ENCODE measurements around the gene SBNO2. TPM values are rescaled to one million over a fixed set of nuclear protein-coding genes. Genes with fewer than 3 reads are reported as not detected.
"Not testable (repeated sequence)": the region's sequence is repeated elsewhere in the genome, so short reads cannot be mapped to it uniquely, and the experiment has no call there.

SBNO2 gene
- total RNA-seq, 5 donors from 2014 or later (not counting 1 experiment from before 2014, with no cell fraction given): 90.2 to 115 (median 106) TPM

DNA sequence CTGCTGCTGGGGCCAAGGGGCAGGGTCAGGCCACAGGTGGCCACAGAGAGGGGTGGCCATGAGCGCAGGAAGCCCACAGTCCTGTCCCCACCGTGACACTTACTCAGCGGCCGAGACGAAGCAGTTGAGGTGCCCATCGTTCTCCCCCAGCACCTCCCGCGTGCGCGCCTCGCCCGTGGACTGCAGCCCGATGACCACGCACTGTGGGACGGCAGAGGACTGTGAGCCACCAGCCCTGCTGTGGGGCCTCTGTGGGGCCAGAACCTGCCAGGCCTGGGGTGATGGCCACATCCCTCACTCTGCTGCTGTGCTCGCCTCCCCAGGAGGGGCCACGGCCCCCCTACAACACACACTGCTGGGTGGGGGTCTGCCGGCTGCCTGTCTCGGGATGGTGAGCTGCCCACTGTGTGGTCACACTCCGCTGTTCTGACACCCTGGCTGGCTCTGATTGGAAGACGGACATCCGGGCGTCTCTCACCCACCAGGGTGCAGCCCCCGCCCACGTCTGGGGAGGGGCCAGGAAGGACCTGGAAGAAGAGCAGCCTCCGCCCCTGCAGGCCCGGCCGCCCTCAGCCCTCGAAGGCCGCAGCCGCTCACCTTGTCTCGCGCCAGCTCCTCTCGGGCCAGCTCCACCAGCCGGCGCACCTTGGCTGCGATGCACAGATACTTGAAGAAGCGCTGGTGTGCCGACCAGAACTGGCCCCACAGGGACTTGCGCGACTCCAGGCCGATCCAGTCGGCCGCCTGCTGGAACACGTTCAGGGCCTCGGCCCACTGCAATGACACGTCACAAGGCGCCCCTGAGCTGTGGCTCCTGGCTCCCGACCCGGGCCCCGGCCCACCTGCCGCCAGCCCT is 57.1 kb downstream of the SBNO2 start:
- 91% methylated on average over 49 of the region's 52 CpGs for WGBS (ENCODE audit: insufficient coverage)

DNA sequence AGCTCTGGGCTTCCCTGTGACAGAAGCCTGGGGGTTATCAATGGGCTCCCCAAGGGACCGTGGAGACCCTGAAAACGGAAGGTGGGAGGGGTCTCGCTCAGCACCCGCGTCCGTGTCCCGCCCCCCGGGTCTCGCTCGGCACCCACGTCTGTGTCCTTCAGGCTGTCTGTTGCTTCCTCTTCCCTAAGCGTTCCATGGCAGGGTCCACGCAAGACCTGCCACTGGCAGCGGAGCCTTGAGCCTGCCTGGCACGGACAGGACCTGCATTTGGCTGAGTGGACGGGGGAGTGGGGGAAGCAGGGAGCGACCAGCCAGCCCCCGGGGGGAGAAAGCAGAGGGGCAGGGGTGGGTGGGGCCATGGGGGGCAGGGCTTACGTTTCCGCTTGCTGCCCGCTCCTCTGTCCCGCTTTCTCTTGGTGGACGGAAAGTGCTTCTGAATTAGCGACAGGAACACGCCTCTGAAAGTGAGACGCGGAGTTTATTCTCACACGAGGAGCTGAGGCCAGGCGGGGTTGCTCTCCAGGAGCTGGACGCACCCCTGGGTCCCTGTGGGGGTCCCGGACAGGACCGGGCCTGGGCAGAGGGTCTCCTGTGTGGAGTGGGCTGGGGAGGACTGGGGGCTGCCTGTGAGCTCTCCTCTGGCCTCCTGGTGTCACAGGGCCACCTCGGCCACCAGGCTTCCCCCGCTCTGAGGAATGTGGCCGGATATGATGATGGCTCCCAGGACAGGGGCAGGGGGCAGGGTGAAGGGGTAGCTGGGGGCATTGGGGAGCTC is 58.2 kb downstream of the SBNO2 start:
- Histone ChIP-seq H3K4me3 (ENCODE audit: control insufficient read depth in 1 of 2, extremely low read depth in 1 of 2, low read length in 1 of 2) (no peak overlapping the region), H3K27ac (ENCODE audit: low read length) (no peak overlapping the region), H3K36me3 (ENCODE audit: control insufficient read depth in 2 of 2, extremely low read depth in 1 of 2, insufficient read depth in 1 of 2, low read length in 1 of 2) (peaks cover 21 to 74% of the 10 kb centered on the region in 2 donors), H3K9me3 (no peaks in the 10 kb centered on the region), H3K27me3 (replicated peaks in 1 of 2; ENCODE audit: control insufficient read depth in 2 of 2, extremely low read depth in 1 of 2, insufficient read depth in 2 of 2, low read length in 1 of 2) (no peaks in the 10 kb centered on the region), H3K4me1 (ENCODE audit: control insufficient read depth in 1 of 2, extremely low read depth in 1 of 2, insufficient read depth in 2 of 2, low read length in 2 of 2) (peaks cover 0 to 19% of the 10 kb centered on the region in 2 experiments)
- no peaks in the 10 kb centered on the region for H3K9me3 Mint-ChIP-seq
- H3K4me3 Mint-ChIP-seq: no peak overlapping the region
- ATAC-seq (replicated peaks in 1 of 4) (no peak), DNase-seq (no peak)
- H3K27me3 Mint-ChIP-seq: no peaks in the 10 kb centered on the region
- ChIA-PET POLR2A (no interaction called here), CTCF (no interaction called here)
- peaks cover under 1% of the 10 kb centered on the region for H3K36me3 Mint-ChIP-seq
- no peak overlapping the region for H3K27ac Mint-ChIP-seq
- WGBS (ENCODE audit: insufficient coverage): 94% methylated on average over 30 of the region's 35 CpGs
- H3K4me1 Mint-ChIP-seq: peaks cover 0 to 2% (median 1%) of the 10 kb centered on the region in 3 donors

More for the DNA sequence above, 57.1 kb downstream of the SBNO2 start:
- no peak for DNase-seq
- no peak overlapping the region for H3K4me3 Mint-ChIP-seq
- Histone ChIP-seq H3K9me3 (no peaks in the 10 kb centered on the region), H3K4me1 (ENCODE audit: control insufficient read depth in 1 of 2, extremely low read depth in 1 of 2, insufficient read depth in 2 of 2, low read length in 2 of 2) (peaks cover 0 to 16% of the 10 kb centered on the region in 2 experiments), H3K36me3 (ENCODE audit: control insufficient read depth in 2 of 2, extremely low read depth in 1 of 2, insufficient read depth in 1 of 2, low read length in 1 of 2) (peaks cover 26 to 77% of the 10 kb centered on the region in 2 donors), H3K27ac (ENCODE audit: low read length) (no peak overlapping the region), H3K4me3 (ENCODE audit: control insufficient read depth in 1 of 2, extremely low read depth in 1 of 2, low read length in 1 of 2) (no peak overlapping the region), H3K27me3 (replicated peaks in 1 of 2; ENCODE audit: control insufficient read depth in 2 of 2, extremely low read depth in 1 of 2, insufficient read depth in 2 of 2, low read length in 1 of 2) (no peaks in the 10 kb centered on the region)
- ChIA-PET CTCF (no interaction called here), POLR2A (interaction anchor here in 1 of 2 donors (0.6 kb wide), 1 partner anchor 13 kb away, joined by 3 read pairs; no protein-coding TSS in a partner anchor)
- H3K9me3 Mint-ChIP-seq: no peaks in the 10 kb centered on the region
- ATAC-seq (replicated peaks in 1 of 4): no peak
- peaks cover 10% of the 10 kb centered on the region for H3K36me3 Mint-ChIP-seq
- no peaks in the 10 kb centered on the region for H3K27me3 Mint-ChIP-seq
- H3K4me1 Mint-ChIP-seq: peaks cover 0 to 2% (median 1%) of the 10 kb centered on the region in 3 donors
- H3K27ac Mint-ChIP-seq: no peak overlapping the region

DNA sequence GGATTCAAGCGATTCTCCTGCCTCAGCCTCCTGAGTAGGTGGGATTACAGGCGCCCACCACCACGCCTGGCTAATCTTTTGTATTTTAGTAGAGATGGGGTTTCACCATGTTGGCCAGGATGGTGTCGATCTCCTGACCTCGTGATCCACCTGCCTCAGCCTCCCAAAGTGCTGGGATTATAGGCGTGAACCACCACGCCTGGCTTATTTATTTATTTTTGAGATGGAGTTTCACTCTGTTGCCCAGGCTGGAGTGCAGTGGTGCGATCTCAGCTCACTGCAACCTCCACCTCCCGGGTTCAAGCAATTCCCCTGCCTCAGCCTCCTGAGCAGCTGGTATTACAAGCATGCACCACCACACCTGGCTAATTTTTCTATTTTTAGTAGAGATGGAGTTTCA is 59.3 kb downstream of the SBNO2 start:
- H3K4me1 Mint-ChIP-seq; CTCF ChIA-PET; H3K4me3 ChIP-seq (ENCODE audit: control insufficient read depth in 1 of 2, extremely low read depth in 1 of 2, low read length in 1 of 2); H3K27ac ChIP-seq (ENCODE audit: low read length); H3K9me3 Mint-ChIP-seq; POLR2A ChIA-PET; DNase-seq; H3K4me3 Mint-ChIP-seq; H3K27ac Mint-ChIP-seq; H3K36me3 Mint-ChIP-seq; H3K27me3 ChIP-seq (replicated peaks in 1 of 2; ENCODE audit: control insufficient read depth in 2 of 2, extremely low read depth in 1 of 2, insufficient read depth in 2 of 2, low read length in 1 of 2); ATAC-seq (replicated peaks in 1 of 4); H3K27me3 Mint-ChIP-seq; H3K9me3 ChIP-seq: not testable (repeated sequence)
- peaks cover 0 to 19% of the 10 kb centered on the region in 2 experiments for H3K4me1 ChIP-seq (ENCODE audit: control insufficient read depth in 1 of 2, extremely low read depth in 1 of 2, insufficient read depth in 2 of 2, low read length in 2 of 2)
- WGBS (ENCODE audit: insufficient coverage): no CpG with 5 or more reads among the region's 9 CpGs
- H3K36me3 ChIP-seq (ENCODE audit: control insufficient read depth in 2 of 2, extremely low read depth in 1 of 2, insufficient read depth in 1 of 2, low read length in 1 of 2): peaks cover 21 to 78% of the 10 kb centered on the region in 2 donors

- no peaks in the 10 kb centered on the region for H3K36me3 Mint-ChIP-seq
- Histone ChIP-seq H3K9me3 (no peaks in the 10 kb centered on the region), H3K4me1 (ENCODE audit: control insufficient read depth in 1 of 2, extremely low read depth in 1 of 2, insufficient read depth in 2 of 2, low read length in 2 of 2) (peaks cover 0 to 19% of the 10 kb centered on the region in 2 experiments), H3K27ac (ENCODE audit: low read length) (peak overlapping the region; percentile 49), H3K36me3 (ENCODE audit: control insufficient read depth in 2 of 2, extremely low read depth in 1 of 2, insufficient read depth in 1 of 2, low read length in 1 of 2) (peaks cover 20 to 73% of the 10 kb centered on the region in 2 donors), H3K4me3 (ENCODE audit: control insufficient read depth in 1 of 2, extremely low read depth in 1 of 2, low read length in 1 of 2) (no peak overlapping the region), H3K27me3 (replicated peaks in 1 of 2; ENCODE audit: control insufficient read depth in 2 of 2, extremely low read depth in 1 of 2, insufficient read depth in 2 of 2, low read length in 1 of 2) (no peaks in the 10 kb centered on the region)
- POLR2A ChIA-PET: interaction anchor here (0.6 to 0.7 kb wide), 3 partner anchors 20 to 155 kb away, joined by 3 to 10 read pairs (median 3); partner anchors contain the start of gene CIRBP (in 1 of the 2)
- CTCF ChIA-PET: interaction anchor here (0.6 to 1.1 kb wide), 5 partner anchors 16 to 1523 kb away, joined by 3 to 4 read pairs (median 3); no protein-coding TSS in a partner anchor
- ATAC-seq (replicated peaks in 1 of 4): no peak
- WGBS (ENCODE audit: insufficient coverage): 96% methylated on average over 25 of the region's 25 CpGs
- no peak overlapping the region for H3K4me3 Mint-ChIP-seq
- DNase-seq: no peak
- H3K9me3 Mint-ChIP-seq: no peaks in the 10 kb centered on the region
- H3K4me1 Mint-ChIP-seq: peaks cover 0 to 2% (median 1%) of the 10 kb centered on the region in 3 donors
- no peak overlapping the region for H3K27ac Mint-ChIP-seq
- no peaks in the 10 kb centered on the region for H3K27me3 Mint-ChIP-seq
Measured at GRCh38 chr19:1113986-1114483, 60.0 kb downstream of the SBNO2 start.

GRCh38 chr19:1113030-1113985 is 60.8 kb downstream of the SBNO2 start:
- H3K4me1 Mint-ChIP-seq: peaks cover 0 to 2% (median 1%) of the 10 kb centered on the region in 3 donors
- ChIA-PET POLR2A (interaction anchor here (0.6 to 0.7 kb wide), 3 partner anchors 21 to 156 kb away, joined by 3 to 10 read pairs (median 3); partner anchors contain the start of gene CIRBP (in 1 of the 2)), CTCF (interaction anchor here (0.6 to 1.1 kb wide), 6 partner anchors 17 to 1524 kb away, joined by 3 to 4 read pairs (median 3); no protein-coding TSS in a partner anchor)
- DNase-seq (peak; percentile 50 to 90 (median 81)), ATAC-seq (replicated peaks in 1 of 4) (peak; percentile 81 to 86 (median 84))
- Histone ChIP-seq H3K27me3 (replicated peaks in 1 of 2; ENCODE audit: control insufficient read depth in 2 of 2, extremely low read depth in 1 of 2, insufficient read depth in 2 of 2, low read length in 1 of 2) (no peaks in the 10 kb centered on the region), H3K4me1 (ENCODE audit: control insufficient read depth in 1 of 2, extremely low read depth in 1 of 2, insufficient read depth in 2 of 2, low read length in 2 of 2) (peaks cover 0 to 19% of the 10 kb centered on the region in 2 experiments), H3K9me3 (no peaks in the 10 kb centered on the region), H3K4me3 (ENCODE audit: control insufficient read depth in 1 of 2, extremely low read depth in 1 of 2, low read length in 1 of 2) (no peak overlapping the region), H3K36me3 (ENCODE audit: control insufficient read depth in 2 of 2, extremely low read depth in 1 of 2, insufficient read depth in 1 of 2, low read length in 1 of 2) (peaks cover 15 to 66% of the 10 kb centered on the region in 2 donors), H3K27ac (ENCODE audit: low read length) (peak overlapping the region; percentile 49)
- H3K9me3 Mint-ChIP-seq: no peaks in the 10 kb centered on the region
- H3K36me3 Mint-ChIP-seq: no peaks in the 10 kb centered on the region
- no peaks in the 10 kb centered on the region for H3K27me3 Mint-ChIP-seq
- peak overlapping the region; percentile 31 to 34 for H3K27ac Mint-ChIP-seq
- H3K4me3 Mint-ChIP-seq: no peak overlapping the region
- WGBS (ENCODE audit: insufficient coverage): 50% methylated on average over 34 of the region's 44 CpGs
